Activated naive CD4-positive, alpha-beta T cell treated with anti-CD3 and anti-CD28 coated beads, Interleukin-2, amount 50 U/mL, for 72 hours (primary cell): ENCODE data around the gene BLOC1S5. TPM values are rescaled to one million over a fixed set of nuclear protein-coding genes. Genes with fewer than 3 reads are reported as not detected.

Source experiments
- ATAC-seq, 2 donors: fragments of 150-1000 bp; cut with Tn5 transposase; 2 replicates each; pipeline ENCODE4 v1.10.0; 2021; ENCODE audit warnings: mild to moderate bottlenecking in 2 of 2, moderate library complexity in 2 of 2
- DNase-seq, 2 donors: peaks; one replicate each; pipeline ENCODE4 v3.0.0; 2021 to 2022; ENCODE audit warnings: low spot score in 2 of 2
- H3K27ac Mint-ChIP-seq, 2 donors: one replicate each; pipeline ENCODE4 v1.8.0; 2022; ENCODE audit warnings: mild to moderate bottlenecking in 2 of 2, mixed read lengths in 2 of 2
- H3K36me3 Mint-ChIP-seq, 2 donors: one replicate each; pipeline ENCODE4 v1.8.0; 2022; ENCODE audit warnings: mixed read lengths in 2 of 2
- H3K9me3 Mint-ChIP-seq, 2 donors: one replicate each; pipeline ENCODE4 v1.8.0; 2022; ENCODE audit warnings: mixed read lengths in 2 of 2
- total RNA-seq, 2 donors: library from RNA; stranded (reverse); gene quantifications; one replicate each; pipeline ENCODE4 v1.2.3, GENCODE V29; 2022

BLOC1S5 gene
- total RNA-seq, 2 donors from 2014 or later: 25.8 to 26.1 TPM

DNA sequence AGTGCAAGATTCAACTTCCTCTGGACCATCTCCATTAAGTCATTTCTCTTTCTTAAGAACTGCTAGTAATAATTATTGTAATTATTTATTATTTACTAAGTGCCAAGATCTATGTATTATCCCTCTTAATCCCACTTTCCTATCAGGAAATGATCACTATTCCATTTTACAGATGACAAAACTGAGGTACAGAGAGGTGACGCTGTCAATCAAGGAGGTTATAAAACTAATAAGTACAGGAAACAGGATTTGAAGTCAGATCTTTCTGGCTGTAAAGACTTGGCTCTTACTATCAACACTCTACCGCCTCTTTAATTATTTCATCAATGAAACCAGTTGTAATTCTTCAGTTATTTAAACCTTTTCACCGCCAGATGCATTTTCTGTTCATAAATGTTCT, 37.4 kb downstream of the BLOC1S5 start:
- DNase-seq (no peak), ATAC-seq (no peak)
- peaks cover 2 to 14% of the 10 kb centered on the region in 2 donors for H3K36me3 Mint-ChIP-seq
- H3K27ac Mint-ChIP-seq: no peak overlapping the region
- peaks cover 0 to 9% of the 10 kb centered on the region in 2 donors for H3K9me3 Mint-ChIP-seq

DNA sequence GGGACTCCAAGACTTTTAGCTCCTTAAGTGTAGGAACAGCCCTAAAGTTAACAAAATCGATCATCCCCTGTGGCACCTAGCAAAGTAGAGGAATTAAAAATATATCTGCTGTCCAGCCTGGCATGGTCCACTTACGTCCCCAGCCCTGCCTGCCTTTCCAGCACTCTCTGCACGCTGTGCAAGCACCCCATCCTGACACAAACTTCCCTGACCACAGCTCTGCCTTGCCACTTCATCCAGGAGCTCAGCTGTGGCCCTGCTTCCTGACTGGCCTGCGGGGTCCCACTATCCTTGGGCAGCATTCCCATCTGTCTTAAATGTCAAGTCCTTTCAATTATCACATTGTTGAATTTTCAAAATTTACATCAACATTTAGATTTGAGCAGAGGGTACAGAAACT, 39.0 kb downstream of the BLOC1S5 start:
- Mint-ChIP-seq H3K27ac (no peak overlapping the region), H3K36me3 (peaks cover 5 to 11% of the 10 kb centered on the region in 2 donors), H3K9me3 (peaks cover 3 to 4% of the 10 kb centered on the region in 2 donors)
- no peak for ATAC-seq
- no peak for DNase-seq

DNA sequence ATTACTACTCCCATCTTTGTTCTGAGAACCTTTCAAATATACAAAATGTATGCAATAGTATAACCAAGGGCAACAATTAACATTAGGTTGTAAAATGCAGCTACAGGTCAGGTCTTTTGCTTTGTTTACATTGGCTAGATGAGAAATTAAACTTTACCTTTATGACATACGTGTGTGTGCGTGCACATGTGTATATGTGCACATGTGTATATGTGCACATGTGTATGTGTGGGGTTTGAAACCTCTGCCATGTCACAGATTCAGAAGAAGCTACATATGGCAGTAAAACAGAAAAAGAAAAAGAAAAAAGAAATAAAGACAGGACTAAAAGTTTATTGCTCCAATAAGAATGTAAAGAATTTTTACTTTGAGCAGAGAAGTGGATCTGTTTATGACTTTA, 40.6 kb downstream of the BLOC1S5 start:
- DNase-seq (no peak), ATAC-seq (no peak)
- H3K36me3 Mint-ChIP-seq: peaks cover 5 to 11% of the 10 kb centered on the region in 2 donors
- H3K9me3 Mint-ChIP-seq: peaks cover 3 to 4% of the 10 kb centered on the region in 2 donors
- H3K27ac Mint-ChIP-seq: no peak overlapping the region

GRCh38 chr6:8020083-8020482, 44.1 kb downstream of the BLOC1S5 start:
- H3K36me3 Mint-ChIP-seq: peaks cover 11 to 12% of the 10 kb centered on the region in 2 donors
- no peak for DNase-seq
- H3K9me3 Mint-ChIP-seq: peaks cover 3 to 4% of the 10 kb centered on the region in 2 donors
- no peak overlapping the region for H3K27ac Mint-ChIP-seq
- ATAC-seq: no peak

DNA sequence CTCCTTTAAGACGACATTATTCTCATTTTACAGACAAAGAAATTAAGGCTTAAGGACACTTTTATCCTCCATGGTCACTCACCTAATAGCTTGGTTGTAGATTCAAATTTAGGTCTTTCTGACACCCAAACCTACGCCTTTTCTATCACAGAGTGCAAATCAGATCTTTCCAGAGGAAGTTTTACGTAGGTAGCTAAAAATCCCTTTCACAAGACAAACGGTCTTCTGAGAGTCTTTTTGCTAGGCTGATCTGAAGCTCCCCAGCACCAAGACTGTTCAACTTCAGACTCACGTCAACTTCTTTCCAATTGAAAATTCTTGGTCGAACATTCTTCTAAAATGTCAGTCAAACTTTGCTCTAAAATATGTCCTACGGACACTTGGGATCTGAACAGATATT, 46.5 kb downstream of the BLOC1S5 start:
- Mint-ChIP-seq H3K27ac (peak overlapping the region in 1 of 2 donors; percentile 85), H3K9me3 (peaks cover 3 to 4% of the 10 kb centered on the region in 2 donors), H3K36me3 (peaks cover 11 to 13% of the 10 kb centered on the region in 2 donors)
- DNase-seq: no peak
- peak in 1 of 2 donors; percentile 20 for ATAC-seq

- peak overlapping the region in 1 of 2 donors; percentile 85 for H3K27ac Mint-ChIP-seq
- peaks cover 11 to 13% of the 10 kb centered on the region in 2 donors for H3K36me3 Mint-ChIP-seq
- DNase-seq (no peak), ATAC-seq (peak in 1 of 2 donors; percentile 74)
- H3K9me3 Mint-ChIP-seq: peaks cover 3 to 4% of the 10 kb centered on the region in 2 donors
Observed at GRCh38 chr6:8017276-8017701, 46.9 kb downstream of the BLOC1S5 start.

- DNase-seq (no peak), ATAC-seq (no peak)
- H3K9me3 Mint-ChIP-seq: no peaks in the 10 kb centered on the region
- no peak overlapping the region for H3K27ac Mint-ChIP-seq
- peaks cover 0 to 8% of the 10 kb centered on the region in 2 donors for H3K36me3 Mint-ChIP-seq
Observed at GRCh38 chr6:8014947-8015346, 49.2 kb downstream of the BLOC1S5 start.

DNA sequence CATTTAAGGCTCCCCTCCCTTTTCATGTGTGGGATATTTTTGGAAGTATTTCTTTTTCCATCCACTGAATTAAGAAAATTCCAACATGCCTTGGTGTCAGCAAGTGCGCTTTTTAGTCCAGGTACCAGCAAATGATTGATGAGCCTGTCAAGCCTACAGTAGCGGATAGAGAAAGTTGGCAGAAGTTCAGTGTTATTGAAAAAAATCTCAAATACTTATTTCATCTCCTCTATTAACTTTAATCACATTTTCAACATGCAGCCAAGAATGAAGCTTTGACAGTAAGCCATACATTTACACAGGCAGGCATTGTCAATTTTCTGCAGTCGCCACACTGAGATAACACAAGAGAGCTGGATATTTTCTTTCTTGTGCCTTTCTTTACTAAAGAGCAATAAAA, 50.4 kb downstream of the BLOC1S5 start:
- H3K27ac Mint-ChIP-seq: no peak overlapping the region

DNA sequence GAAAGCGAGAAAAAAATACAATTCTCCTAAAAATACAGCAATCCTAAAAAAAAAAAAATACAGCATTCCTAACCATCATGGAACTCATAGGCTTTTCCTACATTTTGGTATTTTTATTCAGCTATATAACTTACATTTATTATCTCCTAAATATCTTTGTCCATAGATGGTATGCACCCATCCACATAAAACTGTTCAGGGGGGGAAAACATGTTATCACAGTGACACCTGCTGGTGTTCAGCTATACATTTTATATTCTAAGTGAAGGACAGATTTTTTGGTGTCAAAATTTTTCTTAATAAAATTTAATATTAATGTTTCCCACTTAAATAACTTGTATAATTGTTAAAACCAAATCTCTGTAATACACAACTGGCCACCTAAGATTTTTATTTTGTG, 58.0 kb downstream of the BLOC1S5 start:
- Mint-ChIP-seq H3K9me3 (no peaks in the 10 kb centered on the region), H3K27ac (no peak overlapping the region), H3K36me3 (no peaks in the 10 kb centered on the region)
- ATAC-seq (no peak), DNase-seq (no peak)

More for the DNA sequence above, 50.4 kb downstream of the BLOC1S5 start:
- H3K36me3 Mint-ChIP-seq: peaks cover 0 to 8% of the 10 kb centered on the region in 2 donors
- no peaks in the 10 kb centered on the region for H3K9me3 Mint-ChIP-seq
- DNase-seq: no peak
- ATAC-seq: no peak

GRCh38 chr6:8005136-8005535, 59.1 kb downstream of the BLOC1S5 start:
- DNase-seq (no peak), ATAC-seq (peak; percentile 26 to 49)
- no peak overlapping the region for H3K27ac Mint-ChIP-seq
- H3K36me3 Mint-ChIP-seq: no peaks in the 10 kb centered on the region
- no peaks in the 10 kb centered on the region for H3K9me3 Mint-ChIP-seq

GRCh38 chr6:8000636-8001035, 63.6 kb downstream of the BLOC1S5 start:
- H3K9me3 Mint-ChIP-seq: no peaks in the 10 kb centered on the region
- no peak overlapping the region for H3K27ac Mint-ChIP-seq
- no peaks in the 10 kb centered on the region for H3K36me3 Mint-ChIP-seq
- DNase-seq (no peak), ATAC-seq (no peak)

- DNase-seq (no peak), ATAC-seq (no peak)
- no peak overlapping the region for H3K27ac Mint-ChIP-seq
- no peaks in the 10 kb centered on the region for H3K9me3 Mint-ChIP-seq
- H3K36me3 Mint-ChIP-seq: no peaks in the 10 kb centered on the region
Observed at GRCh38 chr6:8000188-8000596, 64.0 kb downstream of the BLOC1S5 start.

GRCh38 chr6:7999201-7999600, 65.0 kb downstream of the BLOC1S5 start:
- no peak for ATAC-seq
- Mint-ChIP-seq H3K27ac (no peak overlapping the region), H3K36me3 (peaks cover 0 to 3% of the 10 kb centered on the region in 2 donors), H3K9me3 (no peaks in the 10 kb centered on the region)
- DNase-seq: no peak

GRCh38 chr6:7998103-7998725, 66.0 kb downstream of the BLOC1S5 start:
- no peaks in the 10 kb centered on the region for H3K9me3 Mint-ChIP-seq
- ATAC-seq: no peak
- H3K36me3 Mint-ChIP-seq: peaks cover 0 to 7% of the 10 kb centered on the region in 2 donors
- DNase-seq: no peak
- H3K27ac Mint-ChIP-seq: no peak overlapping the region

DNA sequence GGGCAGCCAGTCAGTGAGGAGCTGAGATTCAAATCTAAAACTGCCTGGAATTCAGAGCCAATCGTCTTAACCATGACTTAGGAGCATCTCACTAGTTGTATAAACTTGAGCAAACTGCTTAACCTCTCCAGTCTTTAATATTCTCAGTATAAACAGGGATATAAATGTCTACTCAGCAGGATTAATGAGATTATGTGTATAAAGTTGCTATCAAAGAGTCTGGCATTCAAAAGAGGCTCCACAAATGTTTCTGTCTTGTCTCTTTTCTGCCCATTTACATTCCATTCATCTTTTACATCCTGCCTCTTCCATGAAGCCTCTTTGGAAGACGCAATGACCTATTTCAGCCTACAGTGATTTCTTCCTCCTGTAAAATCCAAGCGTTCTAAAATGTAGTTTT, 66.9 kb downstream of the BLOC1S5 start:
- DNase-seq (no peak), ATAC-seq (no peak)
- Mint-ChIP-seq H3K36me3 (peaks cover 0 to 7% of the 10 kb centered on the region in 2 donors), H3K27ac (no peak overlapping the region), H3K9me3 (no peaks in the 10 kb centered on the region)

DNA sequence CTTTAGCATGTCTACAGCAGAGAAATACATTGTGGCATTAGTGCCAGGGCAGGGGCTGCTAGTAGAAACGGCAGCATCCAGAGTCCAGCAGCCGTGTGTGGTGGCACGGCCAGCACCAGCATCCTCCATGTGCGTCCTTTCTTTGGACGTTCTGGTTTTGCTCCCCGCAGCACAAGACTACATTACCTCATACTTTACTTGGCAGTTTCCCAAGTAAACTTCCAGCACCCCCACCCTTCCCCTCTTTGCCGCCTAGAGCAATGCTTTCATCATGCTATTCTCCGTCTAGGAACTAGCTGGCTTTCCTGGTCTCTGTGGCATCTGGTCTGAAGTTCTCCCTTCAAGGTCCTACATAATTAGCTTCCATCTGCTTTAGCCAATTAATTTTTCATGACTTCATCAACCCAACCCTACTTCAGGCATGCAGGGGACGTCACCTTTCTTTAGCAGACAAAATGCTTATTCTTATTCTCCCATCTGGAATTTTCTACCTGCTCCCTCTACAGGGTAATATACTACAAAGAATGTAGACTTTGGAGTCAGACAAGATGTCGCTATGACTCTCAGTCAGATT, 67.6 kb downstream of the BLOC1S5 start:
- DNase-seq (no peak), ATAC-seq (no peak)
- Mint-ChIP-seq H3K27ac (no peak overlapping the region), H3K36me3 (peaks cover 0 to 7% of the 10 kb centered on the region in 2 donors), H3K9me3 (no peaks in the 10 kb centered on the region)

DNA sequence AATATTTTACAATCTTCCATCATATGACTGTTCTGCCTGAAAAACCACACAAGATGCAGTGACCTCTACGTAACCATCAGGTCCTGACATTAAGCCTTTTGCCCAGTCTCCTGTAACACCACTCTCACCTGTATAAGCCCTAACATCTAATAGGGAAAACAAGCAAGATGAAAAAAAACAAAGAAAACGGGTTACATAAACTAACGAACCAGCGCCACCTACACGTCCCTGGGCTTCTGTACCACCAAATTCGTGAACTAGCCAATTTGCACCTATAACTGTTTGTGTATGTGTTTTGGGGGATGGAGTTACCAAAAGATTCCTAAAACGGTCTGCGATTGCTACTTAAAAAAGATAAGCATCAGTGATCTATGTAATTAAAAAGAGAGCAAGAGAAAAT, 70.2 kb downstream of the BLOC1S5 start:
- Mint-ChIP-seq H3K9me3 (no peaks in the 10 kb centered on the region), H3K27ac (no peak overlapping the region), H3K36me3 (peaks cover 0 to 7% of the 10 kb centered on the region in 2 donors)
- ATAC-seq (no peak), DNase-seq (no peak)

DNA sequence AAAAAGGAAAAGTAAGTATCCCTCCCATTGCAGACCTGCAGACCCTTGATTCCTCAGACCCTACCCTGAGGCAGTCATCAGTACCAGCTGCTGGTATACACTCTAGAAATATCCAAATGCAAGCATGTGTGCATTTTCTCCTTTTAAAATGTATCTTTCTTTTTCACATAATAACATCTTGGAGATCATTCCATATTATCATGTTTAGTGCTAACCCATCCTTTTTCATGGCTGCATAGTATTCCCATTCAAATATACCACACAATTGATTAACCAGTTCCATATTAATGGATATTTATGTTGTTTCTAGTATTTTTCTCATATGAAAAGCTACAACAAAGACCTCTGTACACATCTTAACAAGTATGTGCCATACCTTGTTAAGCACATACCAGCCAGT, 70.8 kb downstream of the BLOC1S5 start:
- no peaks in the 10 kb centered on the region for H3K9me3 Mint-ChIP-seq
- ATAC-seq: no peak

More for the DNA sequence above, 70.8 kb downstream of the BLOC1S5 start:
- H3K27ac Mint-ChIP-seq: no peak overlapping the region
- H3K36me3 Mint-ChIP-seq: peaks cover 0 to 11% of the 10 kb centered on the region in 2 donors
- DNase-seq: no peak
